Mucosa of descending colon (tissue), 3 donors: ENCODE results near the gene CENPA. TPM values are rescaled to one million over a fixed set of nuclear protein-coding genes. Genes with fewer than 3 reads are reported as not detected.
"Not testable (repeated sequence)": the region's sequence is repeated elsewhere in the genome, so short reads cannot be mapped to it uniquely, and the experiment has no call there.

Experiments used
- ATAC-seq: fragments of 200-7000 bp; cut with Tn5 transposase; one replicate; pipeline ENCODE4 v1.9.1; 2020; ENCODE audit warnings: mild to moderate bottlenecking, moderate library complexity
- DNase-seq, 3 donors: peaks; one replicate each; pipeline ENCODE4 v3.0.0-alpha.2; 2020
- H3K36me3 ChIP-seq: fragments of 200-600 bp; one replicate; pipeline ENCODE4 v1.8.0; 2021; ENCODE audit warnings: low read depth, mild to moderate bottlenecking
- H3K4me1 ChIP-seq: fragments of 200-600 bp; one replicate; pipeline ENCODE4 v1.8.0; 2021; ENCODE audit warnings: low read depth, mild to moderate bottlenecking
- H3K4me3 ChIP-seq: fragments of 200-600 bp; one replicate; pipeline ENCODE4 v1.8.0; 2021; ENCODE audit warnings: mild to moderate bottlenecking
- H3K9me3 ChIP-seq: fragments of 200-600 bp; one replicate; pipeline ENCODE4 v1.8.0; 2021; ENCODE audit warnings: mild to moderate bottlenecking
- intact Hi-C, 2 donors: fragments of 100-400 bp; cut with DNase I in 1 of 2; cut with micrococcal nuclease in 1 of 2; formaldehyde crosslinking; loops; one replicate each; pipeline versions ENCODE4 v1.11.0 to v1.11.1; 2022; cut with DNase I, micrococcal nuclease
- total RNA-seq, 3 donors: library from RNA; stranded (reverse); fragmentation: NEBNext Ultra II Directional in 2 of 3; extraction: Animal tissue kit (Norgen Biotek cat#: 25700) in 2 of 3; gene quantifications; one replicate each; pipeline versions ENCODE4 v1.2.1 to v1.2.4, GENCODE V29; 2021 to 2023
- TF ChIP-seq, protein P1 (sequence below): fragments of 200-600 bp; IDR thresholded peaks from one replicate; pipeline ENCODE4 v1.8.0; 2022; ENCODE audit warnings: antibody characterized with exemption, mild to moderate bottlenecking
- donor health status: DM: no; HTN: no; CAD: no; lungs with moderate emphysema.
- donor health status: DM: no; HTN: no; CAD: no.
- donor health status: DM: no; HTN: yes; CAD: no.

Gene CENPA
- total RNA-seq, 3 donors from 2014 or later = 1.0 to 10.1 (median 1.7) TPM

- no peaks in the 10 kb centered on the region for H3K9me3 ChIP-seq
- intact Hi-C loops = no loop called here
- H3K36me3 ChIP-seq = no peaks in the 10 kb centered on the region
- H3K4me1 ChIP-seq = no peaks in the 10 kb centered on the region
- TF ChIP-seq, protein P1, sequence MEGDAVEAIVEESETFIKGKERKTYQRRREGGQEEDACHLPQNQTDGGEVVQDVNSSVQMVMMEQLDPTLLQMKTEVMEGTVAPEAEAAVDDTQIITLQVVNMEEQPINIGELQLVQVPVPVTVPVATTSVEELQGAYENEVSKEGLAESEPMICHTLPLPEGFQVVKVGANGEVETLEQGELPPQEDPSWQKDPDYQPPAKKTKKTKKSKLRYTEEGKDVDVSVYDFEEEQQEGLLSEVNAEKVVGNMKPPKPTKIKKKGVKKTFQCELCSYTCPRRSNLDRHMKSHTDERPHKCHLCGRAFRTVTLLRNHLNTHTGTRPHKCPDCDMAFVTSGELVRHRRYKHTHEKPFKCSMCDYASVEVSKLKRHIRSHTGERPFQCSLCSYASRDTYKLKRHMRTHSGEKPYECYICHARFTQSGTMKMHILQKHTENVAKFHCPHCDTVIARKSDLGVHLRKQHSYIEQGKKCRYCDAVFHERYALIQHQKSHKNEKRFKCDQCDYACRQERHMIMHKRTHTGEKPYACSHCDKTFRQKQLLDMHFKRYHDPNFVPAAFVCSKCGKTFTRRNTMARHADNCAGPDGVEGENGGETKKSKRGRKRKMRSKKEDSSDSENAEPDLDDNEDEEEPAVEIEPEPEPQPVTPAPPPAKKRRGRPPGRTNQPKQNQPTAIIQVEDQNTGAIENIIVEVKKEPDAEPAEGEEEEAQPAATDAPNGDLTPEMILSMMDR = no peak
- ATAC-seq (no peak), DNase-seq (no peak)
- no peak overlapping the region for H3K4me3 ChIP-seq
Measured at GRCh38 chr2:26746934-26747333, 38.9 kb upstream of the CENPA start.

- intact Hi-C loops, H3K4me3 ChIP-seq, H3K9me3 ChIP-seq, H3K4me1 ChIP-seq, ATAC-seq, H3K36me3 ChIP-seq, DNase-seq: not testable (repeated sequence)
Measured at GRCh38 chr2:26749787-26750420, 36.0 kb upstream of the CENPA start.

- H3K36me3 ChIP-seq, intact Hi-C loops, H3K4me3 ChIP-seq, DNase-seq, H3K9me3 ChIP-seq, ATAC-seq, H3K4me1 ChIP-seq: not testable (repeated sequence)
Measured at GRCh38 chr2:26750467-26750866, 35.4 kb upstream of the CENPA start.

- no peak for ATAC-seq
- no peak overlapping the region for H3K4me3 ChIP-seq
- TF ChIP-seq, protein P1 = no peak
Measured at GRCh38 chr2:26752656-26753055, 33.2 kb upstream of the CENPA start.

GRCh38 chr2:26754539-26754938, 31.3 kb upstream of the CENPA start:
- intact Hi-C loops = no loop called here
- H3K9me3 ChIP-seq = no peaks in the 10 kb centered on the region
- H3K4me3 ChIP-seq = no peak overlapping the region
- TF ChIP-seq, protein P1 = no peak
- no peak for DNase-seq
- ATAC-seq = no peak
- no peaks in the 10 kb centered on the region for H3K4me1 ChIP-seq
- H3K36me3 ChIP-seq = no peaks in the 10 kb centered on the region

More at GRCh38 chr2:26752656-26753055, 33.2 kb upstream of the CENPA start:
- no peaks in the 10 kb centered on the region for H3K36me3 ChIP-seq
- no peak for DNase-seq
- intact Hi-C loops = no loop called here
- no peaks in the 10 kb centered on the region for H3K4me1 ChIP-seq
- no peaks in the 10 kb centered on the region for H3K9me3 ChIP-seq

- no peaks in the 10 kb centered on the region for H3K4me1 ChIP-seq
- no peak for ATAC-seq
- no peaks in the 10 kb centered on the region for H3K36me3 ChIP-seq
- H3K9me3 ChIP-seq = no peaks in the 10 kb centered on the region
- TF ChIP-seq, protein P1 = no peak
- intact Hi-C loops = no loop called here
- H3K4me3 ChIP-seq = no peak overlapping the region
- no peak for DNase-seq
Measured at GRCh38 chr2:26754972-26755670, 30.7 kb upstream of the CENPA start.
